Hepatocyte (in vitro differentiated cells): Measurements from ENCODE around the gene CALD1.

Experiments
- CTCF ChIP-seq: fragments of 200-600 bp; sonication (generic); IDR thresholded peaks from 2 replicates; pipeline ENCODE4 v1.5.1; 2016; ENCODE audit warnings: antibody characterized with exemption, mild to moderate bottlenecking; ENCODE audit not compliant: poor library complexity
- EZH2 ChIP-seq: fragments of 200-600 bp; sonication (generic); IDR thresholded peaks from 2 replicates; pipeline ENCODE4 v1.6.1; 2016; ENCODE audit warnings: antibody characterized with exemption, mild to moderate bottlenecking, borderline replicate concordance
- EZH2phosphoT487 ChIP-seq: fragments of 200-600 bp; sonication (generic); IDR thresholded peaks from one replicate; pipeline ENCODE4 v1.6.1; 2018; ENCODE audit warnings: antibody characterized with exemption, mild to moderate bottlenecking, low read depth, moderate library complexity; ENCODE audit not compliant: unreplicated experiment, severe bottlenecking

DNA sequence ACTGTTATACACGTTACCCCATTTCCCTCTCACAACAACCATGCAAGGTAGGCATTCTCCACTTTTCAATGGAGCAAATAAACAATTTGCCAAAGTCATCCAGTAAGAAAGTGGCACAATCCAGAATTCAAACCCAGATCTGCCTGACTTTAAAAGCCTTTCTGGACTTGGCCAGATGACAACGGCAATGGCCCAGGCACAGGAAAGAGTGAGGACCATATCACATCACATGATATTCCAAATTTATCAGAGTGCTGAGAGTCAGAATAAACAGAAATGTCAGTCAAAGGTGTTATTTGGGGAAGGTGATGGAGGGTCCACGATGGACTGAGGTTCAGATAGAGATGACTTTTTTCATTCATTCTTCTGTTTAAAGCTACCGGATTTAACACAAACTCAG, 48.0 kb downstream of the CALD1 start:
- no peak for TF ChIP-seq CTCF
- TF ChIP-seq EZH2phosphoT487: no peak
- TF ChIP-seq EZH2: no peak
